NCI-H1105 (cell line): ENCODE measurements around the gene CAST.
"Not testable (repeated sequence)": the region's sequence is repeated elsewhere in the genome, so short reads cannot be mapped to it uniquely, and the experiment has no call there.

Experiments
- DNase-seq: peaks from one replicate; lab custom pipeline; 2025; lab: John Stamatoyannopoulos, UW

The CAST gene

GRCh38 chr5:96781031-96781971, 119.1 kb downstream of the CAST start:
- no peak for DNase-seq

GRCh38 chr5:96783326-96783725, 121.2 kb downstream of the CAST start:
- no peak for DNase-seq

GRCh38 chr5:96785326-96786109, 123.3 kb downstream of the CAST start:
- DNase-seq = no peak

- no peak for DNase-seq
These were observed 126.1 kb downstream of the CAST start for GRCh38 chr5:96788112-96788749.

GRCh38 chr5:96789794-96790330, 127.7 kb downstream of the CAST start:
- DNase-seq = no peak

GRCh38 chr5:96790961-96791504, 128.9 kb downstream of the CAST start:
- no peak for DNase-seq

- DNase-seq = no peak
These were observed 132.6 kb downstream of the CAST start for GRCh38 chr5:96794757-96795156.

GRCh38 chr5:96795626-96796025, 133.4 kb downstream of the CAST start:
- no peak for DNase-seq

GRCh38 chr5:96796434-96796833, 134.3 kb downstream of the CAST start:
- no peak for DNase-seq

GRCh38 chr5:96801718-96802117, 139.5 kb downstream of the CAST start:
- DNase-seq = not testable (repeated sequence)

GRCh38 chr5:96807075-96807654, 145.0 kb downstream of the CAST start:
- peak; percentile 33 for DNase-seq

- DNase-seq = no peak
These were observed 146.3 kb downstream of the CAST start for GRCh38 chr5:96808541-96808828.

- no peak for DNase-seq
These were observed 146.8 kb downstream of the CAST start for GRCh38 chr5:96808868-96809558.

GRCh38 chr5:96809921-96810320, 147.7 kb downstream of the CAST start:
- DNase-seq = no peak

- no peak for DNase-seq
These were observed 150.7 kb downstream of the CAST start for GRCh38 chr5:96812851-96813250.

GRCh38 chr5:96814041-96814440, 151.9 kb downstream of the CAST start:
- no peak for DNase-seq

GRCh38 chr5:96816411-96816939, 154.3 kb downstream of the CAST start:
- no peak for DNase-seq

- no peak for DNase-seq
These were observed 154.8 kb downstream of the CAST start for GRCh38 chr5:96816991-96817390.

GRCh38 chr5:96817506-96817905, 155.3 kb downstream of the CAST start:
- no peak for DNase-seq

GRCh38 chr5:96818125-96818788, 156.1 kb downstream of the CAST start:
- DNase-seq = no peak
